GM21390 (cell line): ENCODE measurements around the gene RASEF.

Source experiments
- ATAC-seq: cut with Tn5 transposase; IDR thresholded peaks from one replicate; pipeline ENCODE4 v1.9.1; 2021; ENCODE audit not compliant: unreplicated experiment

The RASEF gene

DNA sequence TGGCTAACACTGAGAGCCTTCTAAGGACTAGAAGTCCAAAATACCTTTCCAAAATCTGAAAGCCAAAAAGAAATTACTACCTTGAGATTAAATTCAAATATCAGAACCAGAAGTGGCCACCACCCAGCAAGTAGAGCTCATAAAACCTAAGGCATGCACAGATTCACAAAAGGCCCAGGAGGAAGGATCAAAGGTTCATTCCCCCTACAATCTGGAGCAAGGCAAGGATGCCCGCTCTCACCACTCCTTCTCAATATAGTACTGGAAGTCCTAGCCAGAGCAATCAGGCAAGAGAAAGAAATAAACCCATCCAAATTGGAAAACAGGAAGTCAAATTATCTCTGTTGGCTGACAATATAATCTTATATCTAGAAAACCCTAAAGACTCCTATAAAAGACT lies 6.0 kb downstream of the RASEF start:
- ATAC-seq: no peak

- no peak for ATAC-seq
Observed at GRCh38 chr9:83056174-83056573, 6.8 kb downstream of the RASEF start.

- no peak for ATAC-seq
Observed at GRCh38 chr9:83047839-83048775, 14.8 kb downstream of the RASEF start.

DNA sequence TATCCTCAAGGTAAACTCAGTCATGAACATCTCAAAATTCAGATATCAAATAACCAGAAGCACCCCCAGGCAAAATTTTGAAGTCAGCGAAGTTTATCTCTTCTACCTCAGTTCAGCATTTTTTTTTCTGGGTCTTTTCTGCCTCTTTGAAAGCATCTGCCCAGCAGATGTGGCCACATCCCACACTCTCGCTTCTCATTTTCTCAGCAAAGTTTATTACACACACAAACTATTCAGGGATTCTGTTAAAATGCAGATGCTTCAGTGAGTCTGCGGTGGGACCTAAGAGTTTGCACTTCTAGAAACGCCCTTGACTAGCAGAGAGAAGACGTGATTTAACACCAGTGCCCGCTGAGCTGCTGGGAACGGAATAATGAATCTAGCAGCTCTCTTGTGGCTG lies 19.3 kb downstream of the RASEF start:
- no peak for ATAC-seq

DNA sequence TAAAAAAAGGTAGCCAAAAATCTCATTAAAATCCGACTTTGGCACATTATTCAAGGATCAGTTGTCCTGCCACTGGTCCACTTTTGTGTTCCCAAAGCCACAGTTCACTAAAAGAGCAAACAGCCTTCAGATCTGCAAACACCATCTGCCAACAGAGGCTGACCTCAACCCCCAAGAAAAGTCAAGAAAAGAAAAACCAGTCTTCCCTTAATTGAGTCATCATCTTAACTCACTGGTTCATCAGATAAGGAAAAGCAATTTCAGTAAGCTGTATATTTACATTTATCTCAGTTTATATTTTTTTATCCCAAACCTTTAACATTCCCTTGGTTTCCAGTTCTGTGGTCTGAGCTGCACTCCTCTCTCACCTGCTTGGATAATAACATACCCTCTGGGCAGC lies 21.2 kb downstream of the RASEF start:
- ATAC-seq: no peak

- ATAC-seq: no peak
Observed at GRCh38 chr9:83039303-83039702, 23.6 kb downstream of the RASEF start.

- ATAC-seq: no peak
Observed at GRCh38 chr9:83036043-83036442, 26.9 kb downstream of the RASEF start.

GRCh38 chr9:83035143-83035542 lies 27.8 kb downstream of the RASEF start:
- no peak for ATAC-seq

GRCh38 chr9:83034587-83034986 lies 28.4 kb downstream of the RASEF start:
- no peak for ATAC-seq

DNA sequence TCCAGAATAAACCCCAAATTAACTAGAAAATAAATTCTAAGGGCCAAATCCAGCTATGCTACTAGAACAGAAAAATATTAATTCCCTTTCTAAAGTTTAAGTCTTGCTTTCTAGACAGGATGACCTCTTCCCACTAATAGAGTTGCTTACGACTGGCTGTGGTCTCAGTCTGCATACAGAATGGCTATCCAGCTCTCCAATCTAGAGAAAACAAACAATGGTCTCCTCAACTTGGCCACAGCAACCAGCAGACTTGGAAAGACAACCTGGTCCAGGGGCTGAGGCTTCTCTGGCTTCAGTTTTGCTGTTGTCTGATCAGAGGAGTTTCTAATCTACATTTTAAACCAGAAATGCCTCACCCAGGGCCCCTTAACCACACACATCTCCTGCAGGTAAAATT lies 28.9 kb downstream of the RASEF start:
- no peak for ATAC-seq

DNA sequence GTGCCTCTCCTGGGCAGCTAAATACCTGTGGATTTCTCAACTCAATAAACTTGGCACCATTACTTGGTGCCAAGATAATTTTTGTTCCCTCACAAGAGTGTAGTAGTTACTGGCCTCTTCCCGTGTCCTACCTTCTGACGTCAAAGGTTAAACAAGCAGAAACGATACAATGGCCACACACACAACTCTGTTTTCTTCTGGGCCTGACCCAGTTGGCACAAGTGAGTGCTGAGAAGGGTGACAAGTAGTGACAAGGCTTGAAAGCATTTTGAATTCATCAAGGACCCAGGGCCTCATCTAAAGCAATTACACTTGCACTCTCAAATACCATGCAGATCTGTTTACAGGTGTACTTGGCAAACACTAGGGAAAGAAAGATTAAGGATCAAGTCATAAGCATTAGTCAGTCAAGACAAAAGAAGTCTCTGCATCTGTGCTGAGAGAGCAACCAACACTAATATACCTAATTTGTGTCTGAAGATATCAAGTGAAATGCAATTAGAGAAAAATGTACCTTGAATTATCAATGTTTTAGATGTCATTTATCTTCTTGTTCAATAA lies 30.8 kb downstream of the RASEF start:
- ATAC-seq: no peak

DNA sequence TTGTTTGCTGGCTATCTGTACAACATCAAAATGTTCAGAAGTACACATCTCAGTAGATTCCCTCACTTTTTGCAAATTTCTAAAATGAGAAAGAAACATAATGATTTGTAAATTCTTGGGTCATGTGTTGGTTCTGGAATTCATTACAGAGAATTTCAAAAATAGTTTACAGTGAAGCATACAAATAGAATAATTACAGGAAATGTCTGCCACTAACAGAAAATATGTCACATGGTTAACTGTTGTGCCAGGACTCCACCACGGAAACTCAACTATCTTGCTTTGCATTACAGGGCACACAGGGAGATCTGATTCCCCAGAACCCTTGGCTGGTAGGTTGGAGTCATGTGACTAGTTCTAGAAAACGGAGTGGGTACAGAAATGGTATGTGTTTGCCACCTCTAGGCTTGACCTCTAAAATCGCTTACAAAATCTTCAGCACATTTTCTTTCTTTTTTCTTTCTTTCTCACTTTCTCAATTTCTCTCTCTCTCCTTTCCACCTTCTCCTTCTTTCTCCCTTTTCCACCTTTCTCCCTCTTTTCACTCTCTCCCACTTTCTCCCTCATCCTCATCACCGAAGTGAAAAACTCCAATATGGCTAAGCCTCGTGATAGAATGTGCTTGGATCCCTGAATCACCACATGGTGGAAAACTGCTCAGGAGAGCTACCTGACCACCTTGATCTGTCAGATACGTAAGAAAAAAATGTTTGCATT lies 32.4 kb downstream of the RASEF start:
- no peak for ATAC-seq

- ATAC-seq: no peak
Observed at GRCh38 chr9:83029531-83030137, 33.3 kb downstream of the RASEF start.

DNA sequence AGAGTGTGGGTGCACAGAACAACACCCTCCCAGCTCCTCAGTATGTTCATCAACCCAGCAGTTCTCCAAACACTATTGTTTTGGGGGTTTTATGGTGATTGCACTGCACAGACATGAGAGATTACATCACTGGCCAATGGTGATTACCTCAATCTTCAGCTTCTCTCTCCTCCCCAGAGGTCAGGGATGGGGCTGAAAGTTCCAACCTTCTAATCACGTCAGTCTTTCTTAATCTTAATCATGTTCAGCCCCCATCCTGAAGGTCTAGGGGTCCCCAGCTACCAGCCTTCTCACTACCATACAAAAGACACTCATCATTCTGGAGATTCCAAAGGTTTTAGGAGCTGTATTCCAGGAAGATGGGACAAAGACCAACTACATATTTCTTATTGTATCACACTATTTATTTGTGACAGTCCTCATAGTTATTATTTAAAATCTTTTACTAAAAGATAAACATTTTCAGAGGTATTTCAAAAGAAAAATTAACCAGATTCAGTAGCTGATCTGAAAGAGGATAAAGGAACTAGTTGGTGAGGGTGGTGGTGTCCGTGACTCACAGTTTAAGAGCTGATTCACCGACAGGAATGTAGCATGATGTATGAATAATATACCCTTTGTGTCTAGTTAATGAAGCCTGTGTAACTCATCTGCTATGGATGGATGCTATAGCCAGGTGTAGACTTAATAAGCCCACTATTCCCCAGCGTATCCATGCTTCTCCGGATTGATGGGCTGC lies 35.6 kb downstream of the RASEF start:
- no peak for ATAC-seq

- ATAC-seq: no peak
Observed at GRCh38 chr9:83024506-83025125, 38.3 kb downstream of the RASEF start.

- ATAC-seq: no peak
Observed at GRCh38 chr9:83023151-83023550, 39.8 kb downstream of the RASEF start.

GRCh38 chr9:83020864-83021263 lies 42.1 kb downstream of the RASEF start:
- ATAC-seq: no peak

DNA sequence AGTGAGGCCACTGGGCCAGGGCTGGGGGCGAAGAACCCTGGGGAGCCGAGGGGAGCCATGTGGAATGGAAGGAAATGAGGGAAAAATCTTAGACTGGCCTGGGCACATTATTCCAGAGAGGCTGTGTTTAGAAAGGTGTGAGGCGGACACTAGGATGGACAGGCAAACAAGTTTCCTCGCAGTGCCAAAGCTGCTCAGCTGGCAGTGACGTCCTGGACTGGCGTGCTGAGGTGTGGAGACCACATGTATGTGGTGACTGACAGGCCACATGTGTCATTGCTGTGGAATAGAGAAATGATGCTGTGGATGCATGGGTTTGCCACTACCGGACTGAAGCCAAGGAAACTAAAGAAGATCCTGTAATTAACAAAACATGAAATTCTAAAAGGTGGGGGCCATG lies 42.6 kb downstream of the RASEF start:
- no peak for ATAC-seq

- ATAC-seq: no peak
Observed at GRCh38 chr9:83019246-83019645, 43.7 kb downstream of the RASEF start.

DNA sequence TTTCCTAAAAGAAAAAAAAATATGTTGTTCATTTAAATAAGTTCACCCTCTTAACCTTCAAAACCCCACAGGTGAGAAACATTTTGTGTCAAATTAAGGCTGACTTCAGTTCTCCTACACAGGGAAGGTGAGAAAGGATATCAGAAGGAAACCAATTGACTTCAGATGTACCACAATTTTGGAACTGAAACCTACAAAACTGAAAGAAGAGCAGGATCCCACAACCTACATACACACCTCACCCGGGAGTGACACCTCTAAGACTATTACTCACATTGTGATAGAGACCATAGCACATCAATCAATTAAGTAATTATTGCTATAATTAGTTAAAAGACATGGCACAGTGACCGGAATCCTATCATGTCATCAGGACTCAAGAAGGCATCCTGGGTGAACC lies 47.0 kb downstream of the RASEF start:
- no peak for ATAC-seq
